Glutamatergic neuron (in vitro differentiated cells): Measurements from ENCODE around the gene ADAMTS17. TPM values are rescaled to one million over a fixed set of nuclear protein-coding genes. Genes with fewer than 3 reads are reported as not detected.

Source experiments
- DNase-seq: peaks from one replicate; pipeline ENCODE4 v3.0.0; 2022
- H3K27ac Mint-ChIP-seq: one replicate; pipeline ENCODE4 v1.8.0; 2020; ENCODE audit warnings: mild to moderate bottlenecking, mixed read lengths, inconsistent platforms; ENCODE audit not compliant: unreplicated experiment
- H3K27me3 Mint-ChIP-seq: one replicate; pipeline ENCODE4 v1.8.0; 2020; ENCODE audit warnings: mild to moderate bottlenecking, moderate library complexity, mixed read lengths, inconsistent platforms; ENCODE audit not compliant: unreplicated experiment
- H3K36me3 Mint-ChIP-seq: one replicate; pipeline ENCODE4 v1.8.0; 2020; ENCODE audit warnings: mild to moderate bottlenecking, mixed read lengths, inconsistent platforms; ENCODE audit not compliant: unreplicated experiment
- H3K4me1 Mint-ChIP-seq: one replicate; pipeline ENCODE4 v1.8.0; 2020; ENCODE audit warnings: mild to moderate bottlenecking, low read depth, mixed read lengths, inconsistent platforms; ENCODE audit not compliant: unreplicated experiment
- H3K4me3 Mint-ChIP-seq: one replicate; pipeline ENCODE4 v1.8.0; 2020; ENCODE audit warnings: mild to moderate bottlenecking, mixed read lengths, inconsistent platforms; ENCODE audit not compliant: unreplicated experiment
- H3K9me3 Mint-ChIP-seq: one replicate; pipeline ENCODE4 v1.8.0; 2020; ENCODE audit warnings: mild to moderate bottlenecking, moderate library complexity, mixed read lengths, inconsistent platforms; ENCODE audit not compliant: unreplicated experiment
- CTCF ChIP-seq: fragments of 200-600 bp; sonication (generic); IDR thresholded peaks from one replicate; pipeline ENCODE4 v1.5.0; 2021; ENCODE audit not compliant: partially characterized antibody, unreplicated experiment
- total RNA-seq: library from RNA; stranded (reverse); fragmentation: NEBNext Ultra II Directional; extraction: Animal tissue kit (Norgen Biotek cat#: 25700); gene quantifications from one replicate; pipeline ENCODE4 v1.2.1, GENCODE V29; 2021; ENCODE audit not compliant: unreplicated experiment

ADAMTS17 gene
- total RNA-seq, 1 donor from 2014 or later = 6.8 TPM

- H3K27ac Mint-ChIP-seq = no peak overlapping the region
- no peaks in the 10 kb centered on the region for H3K36me3 Mint-ChIP-seq
- peaks cover 5% of the 10 kb centered on the region for H3K9me3 Mint-ChIP-seq
- H3K4me3 Mint-ChIP-seq = no peak overlapping the region
- DNase-seq = no peak
- H3K4me1 Mint-ChIP-seq = peaks cover 3% of the 10 kb centered on the region
- TF ChIP-seq CTCF = no peak
- peaks cover 4% of the 10 kb centered on the region for H3K27me3 Mint-ChIP-seq
Observed at GRCh38 chr15:100346866-100347512, 5.2 kb upstream of the ADAMTS17 start.

DNA sequence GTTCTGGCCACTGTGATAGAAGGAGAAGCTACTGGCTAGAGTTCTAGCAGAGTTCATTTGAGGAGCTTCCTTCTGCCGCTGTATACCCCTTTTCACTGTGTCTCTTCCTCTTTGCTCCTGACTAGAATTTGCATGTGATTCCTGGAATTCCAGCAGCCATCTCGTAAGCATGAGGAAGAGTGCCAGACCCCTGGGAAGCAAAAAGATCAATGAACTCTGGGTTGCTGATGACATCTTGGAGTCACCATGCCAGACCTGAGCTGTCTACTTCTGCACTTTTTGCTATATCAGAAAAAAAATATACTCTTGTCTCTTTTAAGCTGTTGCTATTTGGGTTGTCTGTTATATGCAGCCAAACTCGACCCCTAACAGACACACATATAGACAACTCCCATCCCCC, 3.7 kb upstream of the ADAMTS17 start:
- Mint-ChIP-seq H3K4me3 (no peak overlapping the region), H3K9me3 (peaks cover 5% of the 10 kb centered on the region), H3K4me1 (peaks cover under 1% of the 10 kb centered on the region), H3K27me3 (peaks cover 4% of the 10 kb centered on the region), H3K27ac (no peak overlapping the region), H3K36me3 (no peaks in the 10 kb centered on the region)
- no peak for TF ChIP-seq CTCF
- DNase-seq = no peak

GRCh38 chr15:100343251-100343650, 1.5 kb upstream of the ADAMTS17 start:
- TF ChIP-seq CTCF = no peak

GRCh38 chr15:100341239-100341749, 481 bp downstream of the ADAMTS17 start:
- H3K27me3 Mint-ChIP-seq = peaks cover 6% of the 10 kb centered on the region
- H3K4me3 Mint-ChIP-seq = no peak overlapping the region
- H3K36me3 Mint-ChIP-seq = no peaks in the 10 kb centered on the region
- peaks cover 3% of the 10 kb centered on the region for H3K4me1 Mint-ChIP-seq
- TF ChIP-seq CTCF = no peak
- peak; percentile 37 for DNase-seq
- H3K27ac Mint-ChIP-seq = no peak overlapping the region
- peaks cover 8% of the 10 kb centered on the region for H3K9me3 Mint-ChIP-seq

More at GRCh38 chr15:100343251-100343650, 1.5 kb upstream of the ADAMTS17 start:
- Mint-ChIP-seq H3K9me3 (peaks cover 8% of the 10 kb centered on the region), H3K27ac (no peak overlapping the region), H3K27me3 (peaks cover 6% of the 10 kb centered on the region), H3K36me3 (no peaks in the 10 kb centered on the region), H3K4me1 (peaks cover 3% of the 10 kb centered on the region), H3K4me3 (no peak overlapping the region)
- no peak for DNase-seq

DNA sequence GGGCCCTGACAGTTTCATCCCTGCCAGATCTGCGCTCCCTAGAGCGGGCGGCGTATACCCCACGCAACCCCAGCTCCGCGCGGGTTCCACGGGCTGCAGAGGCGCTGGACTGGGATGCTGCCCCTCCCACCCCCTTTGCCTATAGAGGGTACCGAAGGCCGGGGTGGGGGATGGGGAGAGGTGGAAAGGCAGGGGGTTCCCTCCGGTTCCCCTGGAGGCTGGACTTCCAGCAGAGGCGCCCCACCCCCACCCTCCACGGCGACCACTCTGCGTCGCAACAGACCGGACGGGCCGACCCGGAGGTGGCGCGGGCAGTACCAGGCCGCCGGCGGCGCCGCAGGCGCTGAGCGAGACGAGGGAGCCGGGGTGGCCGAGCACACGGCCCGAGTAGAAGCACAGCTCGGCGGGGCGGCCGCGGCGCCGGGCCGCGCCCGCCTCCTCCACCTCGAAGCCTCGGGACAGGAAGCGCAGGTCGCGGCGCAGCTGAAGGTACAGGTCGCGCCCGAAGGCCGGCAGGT, 995 bp downstream of the ADAMTS17 start:
- H3K4me1 Mint-ChIP-seq = peaks cover 3% of the 10 kb centered on the region
- peaks cover 6% of the 10 kb centered on the region for H3K27me3 Mint-ChIP-seq
- no peak for TF ChIP-seq CTCF
- H3K4me3 Mint-ChIP-seq = peak overlapping the region; percentile 68
- peak; percentile 30 for DNase-seq
- peaks cover 8% of the 10 kb centered on the region for H3K9me3 Mint-ChIP-seq
- H3K27ac Mint-ChIP-seq = no peak overlapping the region
- H3K36me3 Mint-ChIP-seq = no peaks in the 10 kb centered on the region
